Measurements from ENCODE around the gene IRAK3.

The IRAK3 gene

GRCh38 chr12:66188584-66189485, at the start of gene IRAK3:
Gene IRAK3 (plus strand): TSS chr12:66189214. CDS start chr12:66189300, 86 bp downstream.
- peak; percentile 81 for DNase-seq

- DNase-seq, result no peak
These were observed 49.7 kb upstream of the IRAK3 start for GRCh38 chr12:66139328-66139727.

GRCh38 chr12:66140731-66141130, 48.3 kb upstream of the IRAK3 start:
- peak; percentile 31 for DNase-seq

GRCh38 chr12:66141299-66141698, 47.7 kb upstream of the IRAK3 start:
- DNase-seq, result no peak

- DNase-seq, result no peak
These were observed 46.2 kb upstream of the IRAK3 start for GRCh38 chr12:66142826-66143225.

GRCh38 chr12:66143868-66144267, 45.1 kb upstream of the IRAK3 start:
- DNase-seq, result no peak

- DNase-seq, result peak; percentile 82
These were observed 43.9 kb upstream of the IRAK3 start for GRCh38 chr12:66144791-66145754.

GRCh38 chr12:66149702-66150398, 39.2 kb upstream of the IRAK3 start:
- peak; percentile 18 for DNase-seq

GRCh38 chr12:66152732-66153131, 36.3 kb upstream of the IRAK3 start:
- no peak for DNase-seq

- DNase-seq, result no peak
These were observed 34.2 kb upstream of the IRAK3 start for GRCh38 chr12:66154776-66155175.

- DNase-seq, result no peak
These were observed 32.4 kb upstream of the IRAK3 start for GRCh38 chr12:66156654-66157053.

- no peak for DNase-seq
These were observed 29.9 kb upstream of the IRAK3 start for GRCh38 chr12:66159123-66159522.

- no peak for DNase-seq
These were observed 28.3 kb upstream of the IRAK3 start for GRCh38 chr12:66160704-66161103.

- no peak for DNase-seq
These were observed 26.3 kb upstream of the IRAK3 start for GRCh38 chr12:66162701-66163100.

- DNase-seq, result no peak
These were observed 25.7 kb upstream of the IRAK3 start for GRCh38 chr12:66163289-66163688.

GRCh38 chr12:66164349-66164821, 24.6 kb upstream of the IRAK3 start:
- DNase-seq, result no peak

- DNase-seq, result no peak
These were observed 23.9 kb upstream of the IRAK3 start for GRCh38 chr12:66165141-66165540.

GRCh38 chr12:66166561-66166960, 22.5 kb upstream of the IRAK3 start:
- no peak for DNase-seq

- DNase-seq, result no peak
These were observed 20.6 kb upstream of the IRAK3 start for GRCh38 chr12:66168410-66168809.

GRCh38 chr12:66169221-66170170, 19.5 kb upstream of the IRAK3 start, which contains the start of gene TMBIM4:
Gene TMBIM4 (minus strand): TSS chr12:66169996. CDS start chr12:66169951, 45 bp downstream.
- peak; percentile 98 for DNase-seq

GRCh38 chr12:66170606-66171005, 18.4 kb upstream of the IRAK3 start:
- DNase-seq, result peak; percentile 35
